Measurements from ENCODE around the gene AXDND1. TPM values are rescaled to one million over a fixed set of nuclear protein-coding genes. Genes with fewer than 3 reads are reported as not detected.

AXDND1 gene, protein sequence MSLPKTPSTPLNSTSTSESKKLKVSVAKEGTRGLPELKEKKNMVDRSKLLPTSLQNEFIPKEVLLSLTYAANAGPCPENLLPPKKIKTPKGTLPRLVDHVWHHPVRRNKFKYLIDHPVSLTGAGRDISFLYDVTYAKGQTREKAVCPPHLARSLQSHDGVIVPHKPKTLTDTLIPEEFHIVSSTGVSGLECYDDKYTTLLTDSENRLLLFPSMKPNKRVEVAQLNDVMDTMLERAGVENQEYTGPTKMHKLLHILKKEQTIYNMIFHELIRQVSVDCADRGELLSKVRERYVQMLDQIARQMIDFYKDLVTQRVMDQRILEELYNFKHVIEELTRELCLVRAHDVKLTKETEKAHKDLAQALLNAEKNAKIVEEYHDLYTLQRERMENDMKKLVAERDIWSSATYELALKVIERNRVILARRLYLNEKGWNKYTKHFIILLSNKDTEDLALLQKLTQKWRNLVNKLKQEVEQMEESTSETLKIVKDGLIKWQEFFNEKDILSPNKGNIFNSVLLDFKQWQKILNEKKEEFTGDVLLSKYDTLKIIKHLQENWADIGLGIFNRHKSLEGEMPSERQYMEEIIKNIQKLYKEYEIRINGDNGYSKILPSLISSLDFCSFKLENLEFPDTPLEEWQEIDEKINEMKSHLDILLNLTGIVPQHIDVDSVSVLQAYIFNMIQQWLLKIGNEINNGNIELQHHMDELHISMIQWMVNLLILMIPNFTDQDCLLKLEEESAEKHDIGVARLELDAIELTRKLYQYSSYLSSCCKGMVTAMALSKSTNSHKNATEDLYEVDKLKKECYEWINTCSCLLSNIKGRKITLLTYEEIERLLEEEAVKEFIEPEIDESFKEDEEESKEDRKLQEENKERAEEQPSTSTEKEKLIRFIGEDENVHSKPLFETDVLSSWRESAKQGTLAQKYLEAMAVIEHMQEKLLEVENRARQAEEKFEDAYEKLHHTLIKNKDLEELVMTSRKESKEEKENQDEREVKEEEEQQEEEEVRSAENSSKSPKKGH
- not detected for total RNA-seq

DNA sequence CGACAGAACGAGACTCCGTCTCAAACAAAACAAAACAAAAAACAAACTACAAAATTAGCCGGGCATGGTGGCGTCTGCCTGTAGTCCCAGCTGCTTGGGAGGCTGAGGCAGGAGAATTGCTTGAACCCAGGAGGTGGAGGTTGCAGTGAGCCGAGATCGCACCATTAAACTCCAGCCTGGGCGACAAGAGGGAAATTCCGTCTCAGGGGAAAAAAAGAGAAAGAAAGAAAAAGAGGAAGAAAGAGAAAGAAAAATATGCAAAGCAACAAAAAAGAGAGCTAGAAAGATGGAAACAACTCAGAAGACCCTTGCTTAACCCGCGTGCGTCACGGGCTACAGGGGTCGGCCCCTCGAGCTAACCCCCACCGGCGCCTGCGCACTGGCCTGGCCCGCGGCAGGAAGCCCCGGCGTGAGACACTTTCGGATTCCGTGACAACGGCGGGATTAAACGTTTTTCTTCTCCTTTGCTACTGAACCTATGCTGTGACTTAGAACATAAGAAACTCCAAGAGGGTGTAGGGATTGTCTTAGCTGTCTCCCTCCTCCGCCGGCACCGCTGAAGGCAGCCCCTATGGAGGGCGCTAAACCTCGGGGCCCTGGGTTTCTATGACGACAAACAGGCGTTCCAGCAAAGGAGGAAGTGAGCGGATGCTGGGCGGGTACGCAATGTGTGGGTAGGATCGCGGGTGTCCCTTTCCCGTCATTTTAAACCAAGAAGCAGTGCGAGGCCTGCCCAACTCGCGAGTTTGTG is at the start of gene AXDND1:
TSS of gene AXDND1 (plus strand) at position 630 of the 751 bp plus-strand sequence. CDS start 539 bp downstream, outside the sequence.
- Histone ChIP-seq H3K36me3 (no peaks in the 10 kb centered on the region), H3K4me3 (peak within 1 kb of the TSS; percentile 59 to 67), H3K27ac (peak within 1 kb of the TSS; percentile 88), H3K9me3 (no peaks in the 10 kb centered on the region), H3K27me3 (no peaks in the 10 kb centered on the region), H3K4me1 (peaks cover 5% of the 10 kb centered on the region)
- DNase-seq (ENCODE audit: extremely low spot score in 2 of 2) = no peak
- TF ChIP-seq POLR2A (IDR thresholded peaks at IDR 0.05) = no peak
- TF ChIP-seq POLR2AphosphoS5 (IDR thresholded peaks at IDR 0.05; ENCODE audit: insufficient read depth in 1 of 2, low read depth in 1 of 2) = peak; percentile 66 to 75
- intact Hi-C loops (cut with DNase I) = loop anchor here (5.0 kb wide), 2 partner anchors 73 to 823 kb away; partner anchors contain the start of gene SOAT1

DNA sequence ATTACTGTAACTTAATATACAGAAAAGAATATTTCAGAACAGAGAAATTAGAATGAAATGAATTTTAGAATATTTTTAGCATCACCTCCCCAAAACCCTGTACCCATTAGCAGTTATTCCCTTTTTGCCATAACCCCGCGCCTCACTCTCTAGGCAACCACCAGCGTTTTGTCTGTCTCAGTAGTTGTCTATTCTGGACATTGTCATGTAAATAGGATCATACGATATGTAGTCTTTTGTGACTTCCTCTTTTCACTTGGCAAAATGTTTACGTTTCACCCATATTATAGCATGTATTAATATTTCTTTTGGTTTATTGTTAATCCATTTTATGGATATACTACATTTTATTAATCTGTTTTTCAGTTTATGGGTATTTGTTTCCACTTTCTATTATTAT is 47.3 kb upstream of the AXDND1 start:
- no peaks in the 10 kb centered on the region for H3K4me1 ChIP-seq
- TF ChIP-seq POLR2A (IDR thresholded peaks at IDR 0.05) = no peak
- TF ChIP-seq, protein P1, sequence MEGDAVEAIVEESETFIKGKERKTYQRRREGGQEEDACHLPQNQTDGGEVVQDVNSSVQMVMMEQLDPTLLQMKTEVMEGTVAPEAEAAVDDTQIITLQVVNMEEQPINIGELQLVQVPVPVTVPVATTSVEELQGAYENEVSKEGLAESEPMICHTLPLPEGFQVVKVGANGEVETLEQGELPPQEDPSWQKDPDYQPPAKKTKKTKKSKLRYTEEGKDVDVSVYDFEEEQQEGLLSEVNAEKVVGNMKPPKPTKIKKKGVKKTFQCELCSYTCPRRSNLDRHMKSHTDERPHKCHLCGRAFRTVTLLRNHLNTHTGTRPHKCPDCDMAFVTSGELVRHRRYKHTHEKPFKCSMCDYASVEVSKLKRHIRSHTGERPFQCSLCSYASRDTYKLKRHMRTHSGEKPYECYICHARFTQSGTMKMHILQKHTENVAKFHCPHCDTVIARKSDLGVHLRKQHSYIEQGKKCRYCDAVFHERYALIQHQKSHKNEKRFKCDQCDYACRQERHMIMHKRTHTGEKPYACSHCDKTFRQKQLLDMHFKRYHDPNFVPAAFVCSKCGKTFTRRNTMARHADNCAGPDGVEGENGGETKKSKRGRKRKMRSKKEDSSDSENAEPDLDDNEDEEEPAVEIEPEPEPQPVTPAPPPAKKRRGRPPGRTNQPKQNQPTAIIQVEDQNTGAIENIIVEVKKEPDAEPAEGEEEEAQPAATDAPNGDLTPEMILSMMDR (IDR thresholded peaks at IDR 0.05) = no peak
- TF ChIP-seq POLR2AphosphoS5 (IDR thresholded peaks at IDR 0.05; ENCODE audit: insufficient read depth in 1 of 2, low read depth in 1 of 2) = no peak
- H3K9me3 ChIP-seq = no peaks in the 10 kb centered on the region
- intact Hi-C loops (cut with DNase I) = no loop called here
- no peaks in the 10 kb centered on the region for H3K36me3 ChIP-seq
- no peak overlapping the region for H3K27ac ChIP-seq
- H3K27me3 ChIP-seq = no peaks in the 10 kb centered on the region
- no peak overlapping the region for H3K4me3 ChIP-seq
- no peak for DNase-seq (ENCODE audit: extremely low spot score in 2 of 2)

DNA sequence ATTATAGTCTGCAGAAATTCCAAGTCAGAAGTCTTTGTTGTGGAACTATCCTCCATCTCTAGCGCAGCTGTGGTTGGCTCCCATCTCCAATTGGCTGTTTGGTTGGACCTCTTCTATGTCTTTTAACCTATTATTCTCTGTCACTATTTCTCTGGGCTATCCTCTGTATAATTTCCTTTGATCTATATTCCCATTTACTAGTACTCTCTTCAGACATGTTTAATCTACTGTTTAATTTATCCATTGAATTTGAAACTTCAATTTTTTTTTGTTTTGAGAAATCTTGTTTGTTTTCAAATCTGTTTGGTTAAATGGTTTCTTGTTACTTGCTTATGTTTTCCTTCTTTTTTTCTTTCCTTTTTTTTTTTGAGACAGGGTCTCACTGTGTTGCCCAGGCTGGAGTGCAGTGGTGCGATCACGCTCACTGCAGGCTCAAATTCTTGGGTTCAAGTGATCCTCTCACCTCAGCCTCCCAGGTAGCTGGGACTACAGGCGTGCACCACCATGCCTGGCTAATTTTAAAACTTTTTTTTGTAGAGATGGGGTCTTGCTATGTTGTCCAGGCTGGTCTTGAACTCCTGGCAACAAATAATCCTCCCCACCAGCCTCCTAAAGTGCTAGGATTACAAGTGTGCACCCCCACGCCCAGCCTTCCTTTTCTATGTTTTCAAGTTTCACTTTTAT is 44.1 kb upstream of the AXDND1 start:
- Histone ChIP-seq H3K4me3 (no peak overlapping the region), H3K4me1 (no peaks in the 10 kb centered on the region), H3K36me3 (no peaks in the 10 kb centered on the region), H3K27ac (no peak overlapping the region), H3K9me3 (no peaks in the 10 kb centered on the region), H3K27me3 (no peaks in the 10 kb centered on the region)
- intact Hi-C loops (cut with DNase I) = no loop called here
- DNase-seq (ENCODE audit: extremely low spot score in 2 of 2) = no peak
- no peak for TF ChIP-seq POLR2A (IDR thresholded peaks at IDR 0.05)
- TF ChIP-seq, protein P1 (IDR thresholded peaks at IDR 0.05) = no peak
- TF ChIP-seq POLR2AphosphoS5 (IDR thresholded peaks at IDR 0.05; ENCODE audit: insufficient read depth in 1 of 2, low read depth in 1 of 2) = no peak

DNA sequence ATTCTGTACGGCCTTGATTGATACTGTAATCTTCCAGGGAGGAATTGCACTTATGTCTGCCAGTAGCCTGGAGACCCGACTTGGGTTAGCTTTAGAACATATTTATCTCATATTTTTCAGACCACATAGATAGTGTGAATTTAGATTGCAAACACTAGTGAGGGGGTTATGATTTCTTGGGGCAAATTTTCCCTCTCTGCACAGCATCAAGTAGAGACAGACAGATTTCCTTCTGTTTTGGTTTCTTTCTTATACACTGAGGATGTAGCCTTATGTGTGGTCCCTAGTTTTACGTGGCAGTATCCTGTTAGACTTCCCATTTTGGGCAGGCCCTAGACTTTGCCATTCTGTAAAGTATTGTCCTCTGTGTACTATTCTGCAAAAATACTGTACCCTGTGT is 43.2 kb upstream of the AXDND1 start:
- Histone ChIP-seq H3K27me3 (no peaks in the 10 kb centered on the region), H3K4me1 (no peaks in the 10 kb centered on the region), H3K27ac (no peak overlapping the region), H3K36me3 (no peaks in the 10 kb centered on the region), H3K4me3 (no peak overlapping the region), H3K9me3 (no peaks in the 10 kb centered on the region)
- DNase-seq (ENCODE audit: extremely low spot score in 2 of 2) = no peak
- intact Hi-C loops (cut with DNase I) = no loop called here
- TF ChIP-seq POLR2AphosphoS5 (IDR thresholded peaks at IDR 0.05; ENCODE audit: insufficient read depth in 1 of 2, low read depth in 1 of 2) = no peak
- TF ChIP-seq POLR2A (IDR thresholded peaks at IDR 0.05) = no peak
- TF ChIP-seq, protein P1 (IDR thresholded peaks at IDR 0.05) = no peak

All from vagina (tissue), 2 donors.